ENCODE measurements around the gene SGSM2. TPM values are rescaled to one million over a fixed set of nuclear protein-coding genes. Genes with fewer than 3 reads are reported as not detected.

The SGSM2 gene
- total and polyA plus RNA-seq, 8 donors, result 31.2 to 224 (median 56.0) TPM

GRCh38 chr17:2378905-2379304, 41.6 kb downstream of the SGSM2 start:
- no peak for DNase-seq
- no peaks in the 10 kb centered on the region for H3K9me3 ChIP-seq
- intact Hi-C loops (cut with DNase I; ENCODE audit: low total_unique reads), result no loop called here
- peaks cover 26 to 82% (median 78%) of the 10 kb centered on the region in 4 donors for H3K36me3 ChIP-seq
- H3K4me3 ChIP-seq, result no peak overlapping the region
- H3K27me3 ChIP-seq, result no peaks in the 10 kb centered on the region
- WGBS, 5 donors, result 86 to 96% (median 90%) methylated on average over 8 to 11 of the region's 11 CpGs
- TF ChIP-seq, protein P1, sequence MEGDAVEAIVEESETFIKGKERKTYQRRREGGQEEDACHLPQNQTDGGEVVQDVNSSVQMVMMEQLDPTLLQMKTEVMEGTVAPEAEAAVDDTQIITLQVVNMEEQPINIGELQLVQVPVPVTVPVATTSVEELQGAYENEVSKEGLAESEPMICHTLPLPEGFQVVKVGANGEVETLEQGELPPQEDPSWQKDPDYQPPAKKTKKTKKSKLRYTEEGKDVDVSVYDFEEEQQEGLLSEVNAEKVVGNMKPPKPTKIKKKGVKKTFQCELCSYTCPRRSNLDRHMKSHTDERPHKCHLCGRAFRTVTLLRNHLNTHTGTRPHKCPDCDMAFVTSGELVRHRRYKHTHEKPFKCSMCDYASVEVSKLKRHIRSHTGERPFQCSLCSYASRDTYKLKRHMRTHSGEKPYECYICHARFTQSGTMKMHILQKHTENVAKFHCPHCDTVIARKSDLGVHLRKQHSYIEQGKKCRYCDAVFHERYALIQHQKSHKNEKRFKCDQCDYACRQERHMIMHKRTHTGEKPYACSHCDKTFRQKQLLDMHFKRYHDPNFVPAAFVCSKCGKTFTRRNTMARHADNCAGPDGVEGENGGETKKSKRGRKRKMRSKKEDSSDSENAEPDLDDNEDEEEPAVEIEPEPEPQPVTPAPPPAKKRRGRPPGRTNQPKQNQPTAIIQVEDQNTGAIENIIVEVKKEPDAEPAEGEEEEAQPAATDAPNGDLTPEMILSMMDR (IDR thresholded peaks at IDR 0.05), result no peak
- TF ChIP-seq POLR2AphosphoS5 (IDR thresholded peaks at IDR 0.05), result no peak
- TF ChIP-seq EP300 (IDR thresholded peaks at IDR 0.05), result no peak
- no peak for TF ChIP-seq POLR2A (IDR thresholded peaks at IDR 0.05)
- H3K4me1 ChIP-seq, result peaks cover 5 to 18% (median 14%) of the 10 kb centered on the region in 4 donors
- H3K27ac ChIP-seq, result no peak overlapping the region

- intact Hi-C loops (cut with DNase I; ENCODE audit: low total_unique reads), result loop anchor here (5.0 kb wide), 1 partner anchor 38 kb away; no protein-coding TSS in a partner anchor
- Histone ChIP-seq H3K36me3 (peaks cover 26 to 75% (median 72%) of the 10 kb centered on the region in 4 donors), H3K27ac (peak overlapping the region in 1 of 5 donors; percentile 29)
Observed at GRCh38 chr17:2379489-2380225, 42.4 kb downstream of the SGSM2 start.

GRCh38 chr17:2380226-2380922, 43.1 kb downstream of the SGSM2 start:
- Histone ChIP-seq H3K4me3 (no peak overlapping the region), H3K4me1 (peaks cover 5 to 29% (median 21%) of the 10 kb centered on the region in 4 donors), H3K9me3 (no peaks in the 10 kb centered on the region), H3K36me3 (peaks cover 27 to 75% (median 70%) of the 10 kb centered on the region in 4 donors), H3K27me3 (no peaks in the 10 kb centered on the region), H3K27ac (peak overlapping the region in 1 of 5 donors; percentile 29)
- WGBS, 5 donors, result 71 to 83% (median 80%) methylated on average over 12 to 16 of the region's 16 CpGs
- no peak for DNase-seq
- intact Hi-C loops (cut with DNase I; ENCODE audit: low total_unique reads), result loop anchor here (5.0 kb wide), 1 partner anchor 37 kb away; no protein-coding TSS in a partner anchor
- no peak for TF ChIP-seq POLR2A (IDR thresholded peaks at IDR 0.05)
- TF ChIP-seq, protein P1 (IDR thresholded peaks at IDR 0.05), result no peak
- TF ChIP-seq EP300 (IDR thresholded peaks at IDR 0.05), result no peak
- TF ChIP-seq POLR2AphosphoS5 (IDR thresholded peaks at IDR 0.05), result no peak

More at GRCh38 chr17:2379489-2380225, 42.4 kb downstream of the SGSM2 start:
- no peaks in the 10 kb centered on the region for H3K9me3 ChIP-seq
- 83 to 86% (median 85%) methylated on average over 18 to 25 of the region's 25 CpGs for WGBS, 5 donors
- no peak for DNase-seq
- H3K4me1 ChIP-seq, result peaks cover 5 to 24% (median 17%) of the 10 kb centered on the region in 4 donors
- no peaks in the 10 kb centered on the region for H3K27me3 ChIP-seq
- H3K4me3 ChIP-seq, result no peak overlapping the region
- TF ChIP-seq, protein P1 (IDR thresholded peaks at IDR 0.05), result no peak
- TF ChIP-seq POLR2A (IDR thresholded peaks at IDR 0.05), result no peak
- no peak for TF ChIP-seq EP300 (IDR thresholded peaks at IDR 0.05)

- Histone ChIP-seq H3K27me3 (no peaks in the 10 kb centered on the region), H3K4me3 (no peak overlapping the region), H3K9me3 (no peaks in the 10 kb centered on the region), H3K36me3 (peaks cover 27 to 75% (median 70%) of the 10 kb centered on the region in 4 donors), H3K4me1 (peaks cover 12 to 36% (median 28%) of the 10 kb centered on the region in 4 donors), H3K27ac (peak overlapping the region in 1 of 5 donors; percentile 29)
- 64 to 78% (median 72%) methylated on average over 13 to 15 of the region's 15 CpGs for WGBS, 5 donors
- TF ChIP-seq POLR2AphosphoS5 (IDR thresholded peaks at IDR 0.05), result no peak
- TF ChIP-seq EP300 (IDR thresholded peaks at IDR 0.05), result no peak
- TF ChIP-seq, protein P1 (IDR thresholded peaks at IDR 0.05), result no peak
- no peak for TF ChIP-seq POLR2A (IDR thresholded peaks at IDR 0.05)
- intact Hi-C loops (cut with DNase I; ENCODE audit: low total_unique reads), result loop anchor here (5.0 kb wide), 1 partner anchor 36 kb away; no protein-coding TSS in a partner anchor
- no peak for DNase-seq
Observed at GRCh38 chr17:2380950-2381649, 43.8 kb downstream of the SGSM2 start.

Data from stomach (tissue), 9 donors.